Measurements from ENCODE around the gene OVOL1. TPM values are rescaled to one million over a fixed set of nuclear protein-coding genes. Genes with fewer than 3 reads are reported as not detected.

OVOL1 gene
- total and polyA plus RNA-seq, 2 of the 13 experiments (the other 11 are each of a cell fraction or from before 2014, with no cell fraction given) = 0.01 TPM; not detected in 1

GRCh38 chr11:65781152-65781961, 5.5 kb upstream of the OVOL1 start (continued):
- TF ChIP-seq IKZF5 (CRISPR knock-in tag; IDR thresholded peaks at IDR 0.05) = 0 out of 2 replicates have a peak, but pooled peaks have one; percentile 27
- no peak for TF ChIP-seq SNAI1 (CRISPR knock-in tag; IDR thresholded peaks at IDR 0.05; ENCODE audit: borderline replicate concordance)

DNA sequence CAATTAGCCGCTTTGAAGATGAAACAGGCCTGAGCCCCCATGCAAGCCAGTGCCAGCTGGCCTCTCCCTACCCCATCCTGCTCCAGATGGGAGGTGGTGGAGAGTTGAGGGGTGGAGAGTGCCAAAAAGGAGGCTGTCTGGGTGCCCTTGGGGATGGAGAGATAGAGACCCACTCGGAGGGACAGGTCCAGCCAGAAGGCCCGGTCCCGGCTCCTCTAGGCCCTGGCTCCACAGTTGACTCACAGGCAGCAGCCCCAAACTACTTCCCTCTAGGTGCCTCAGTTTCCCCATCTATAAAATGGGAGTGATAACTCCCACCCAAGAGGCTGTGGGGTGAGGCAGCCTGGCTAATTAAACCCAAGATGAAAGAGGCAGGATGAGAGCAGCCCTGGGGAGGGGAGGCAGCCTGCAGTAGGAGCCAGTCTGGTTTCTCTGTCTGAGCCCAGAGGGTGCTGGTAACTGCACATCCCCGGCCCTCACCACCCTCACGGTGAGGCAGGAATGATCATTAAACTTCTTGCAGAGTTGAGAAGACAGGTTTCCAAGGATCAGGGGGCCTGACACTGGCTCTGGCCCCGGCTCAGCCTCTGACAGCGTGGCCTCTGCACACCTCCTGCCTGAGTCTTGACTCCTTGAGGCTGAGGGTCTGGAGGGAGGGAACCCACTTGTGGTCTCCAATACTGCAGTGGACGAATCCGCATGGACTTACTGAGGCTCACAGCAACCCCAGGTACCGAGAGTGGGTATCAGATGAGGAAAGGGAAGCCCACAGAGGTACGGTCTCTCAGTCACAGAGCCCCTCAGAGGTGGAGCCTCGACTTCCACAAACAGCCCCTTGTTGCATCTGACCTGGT, 4.7 kb upstream of the OVOL1 start:
- Histone ChIP-seq H3K4me3 (replicated peaks in 1 of 3; ENCODE audit: insufficient read depth in 1 of 3, low read depth in 2 of 3, low read length in 3 of 3) (peak overlapping the region in 1 of 3 experiments; percentile 92; a peak in 2 of 6 replicates), H3K36me3 (replicated peaks in 1 of 2; ENCODE audit: control insufficient read depth in 1 of 2, insufficient read depth in 2 of 2, low read length in 2 of 2) (no peaks in the 10 kb centered on the region), H3K9me3 (ENCODE audit: low read length) (no peaks in the 10 kb centered on the region), H3K27me3 (ENCODE audit: control insufficient read depth in 1 of 2, insufficient read depth in 2 of 2, low read length in 2 of 2) (peaks cover 8 to 45% of the 10 kb centered on the region in 2 experiments; a peak in 4 of 5 replicates), H3K79me2 (ENCODE audit: insufficient read depth, low read length) (no peaks in the 10 kb centered on the region), H3K9ac (ENCODE audit: insufficient read depth, low read depth, low read length) (no peak overlapping the region), H3K4me1 (ENCODE audit: insufficient read depth, low read length) (peaks cover 38% of the 10 kb centered on the region), H3K27ac (ENCODE audit: extremely low read length, insufficient read depth, low read length) (no peak overlapping the region), H3K4me2 (ENCODE audit: low read depth, low read length) (peak overlapping the region; percentile 85), H4K20me1 (ENCODE audit: insufficient read depth, low read length) (no peaks in the 10 kb centered on the region), H2AFZ (ENCODE audit: low read length) (no peak overlapping the region)
- in situ Hi-C loops (cut with HindIII; ENCODE audit: extremely low pct_ligation_motif_present, low pct_unique_long_range_greater_than_20kb) = loop anchor here (5.0 kb wide), 1 partner anchor 35 kb away; no protein-coding TSS in a partner anchor
- ATAC-seq (no peak), FAIRE-seq (no peak), DNase-seq (ENCODE audit: low spot score) (no peak)
- intact Hi-C loops (cut with micrococcal nuclease; ENCODE audit: unreplicated experiment) = loop anchor here (5.0 kb wide), 2 partner anchors 35 to 545 kb away; no protein-coding TSS in a partner anchor
- POLR2A ChIA-PET = interaction anchor here (3.4 kb wide), 1 partner anchor 77 kb away, joined by 13 read pairs; the partner anchor contains the start of genes CFL1 and MUS81
- TF ChIP-seq RNF219 (CRISPR knock-in tag; IDR thresholded peaks at IDR 0.05) = no peak
- TF ChIP-seq RBM39 (IDR thresholded peaks at IDR 0.05; ENCODE audit: low read depth, low read length, poor library complexity, severe bottlenecking) = peak; percentile 7
- TF ChIP-seq JUNB (CRISPR knock-in tag; IDR thresholded peaks at IDR 0.05; ENCODE audit: borderline replicate concordance) = no peak
- no peak for TF ChIP-seq PLRG1 (conservative IDR thresholded peaks at IDR 0.05)
- TF ChIP-seq ASH2L (IDR thresholded peaks at IDR 0.05; ENCODE audit: insufficient read length, low read depth, low read length) = no peak
- no peak for TF ChIP-seq ZSCAN29 (CRISPR knock-in tag; conservative IDR thresholded peaks at IDR 0.05)
- TF ChIP-seq, protein P1, sequence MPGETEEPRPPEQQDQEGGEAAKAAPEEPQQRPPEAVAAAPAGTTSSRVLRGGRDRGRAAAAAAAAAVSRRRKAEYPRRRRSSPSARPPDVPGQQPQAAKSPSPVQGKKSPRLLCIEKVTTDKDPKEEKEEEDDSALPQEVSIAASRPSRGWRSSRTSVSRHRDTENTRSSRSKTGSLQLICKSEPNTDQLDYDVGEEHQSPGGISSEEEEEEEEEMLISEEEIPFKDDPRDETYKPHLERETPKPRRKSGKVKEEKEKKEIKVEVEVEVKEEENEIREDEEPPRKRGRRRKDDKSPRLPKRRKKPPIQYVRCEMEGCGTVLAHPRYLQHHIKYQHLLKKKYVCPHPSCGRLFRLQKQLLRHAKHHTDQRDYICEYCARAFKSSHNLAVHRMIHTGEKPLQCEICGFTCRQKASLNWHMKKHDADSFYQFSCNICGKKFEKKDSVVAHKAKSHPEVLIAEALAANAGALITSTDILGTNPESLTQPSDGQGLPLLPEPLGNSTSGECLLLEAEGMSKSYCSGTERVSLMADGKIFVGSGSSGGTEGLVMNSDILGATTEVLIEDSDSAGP (CRISPR knock-in tag; IDR thresholded peaks at IDR 0.05; ENCODE audit: borderline replicate concordance) = no peak
- TF ChIP-seq YEATS4 (CRISPR knock-in tag; IDR thresholded peaks at IDR 0.05; ENCODE audit: borderline replicate concordance) = no peak
- no peak for TF ChIP-seq ZNF329 (CRISPR knock-in tag; IDR thresholded peaks at IDR 0.05; ENCODE audit: low read depth)
- TF ChIP-seq MAFG (CRISPR knock-in tag; IDR thresholded peaks at IDR 0.05) = no peak
- TF ChIP-seq ZNF629 (CRISPR knock-in tag; conservative IDR thresholded peaks at IDR 0.05) = peak; percentile 71
- TF ChIP-seq SP140L (CRISPR knock-in tag; IDR thresholded peaks at IDR 0.05; ENCODE audit: borderline replicate concordance) = no peak
- no TSS peak for BruUV-seq (replicated peaks)
- WGBS (ENCODE audit: low lambda C conversion rate) = 38% methylated on average over 7 of the region's 13 CpGs
- CTCF ChIA-PET (ENCODE audit: low intra/inter-chr PET ratio, low total read pairs) = interaction anchor here (4.7 kb wide), 1 partner anchor 35 kb away, joined by 56 read pairs; no protein-coding TSS in a partner anchor

Measured in HepG2 (cell line).